Duodenal mucosa (tissue), 2 donors: ENCODE measurements around the gene UROS.

Source experiments
- H3K27ac ChIP-seq: one replicate; pipeline ENCODE4 v1.7.0; 2013; ENCODE audit warnings: low read depth, low read length
- H3K27me3 ChIP-seq, 2 donors: one replicate each; pipeline ENCODE4 v1.7.0; 2013; ENCODE audit warnings: low read length in 2 of 2, control low read depth in 1 of 2; ENCODE audit not compliant: insufficient read depth in 2 of 2, control insufficient read depth in 1 of 2
- H3K36me3 ChIP-seq, 2 donors: one replicate each; pipeline ENCODE4 v1.7.0; 2013; ENCODE audit warnings: low read length in 2 of 2, control low read depth in 1 of 2; ENCODE audit not compliant: insufficient read depth in 2 of 2, control insufficient read depth in 1 of 2
- H3K4me1 ChIP-seq, 2 donors: one replicate each; pipeline ENCODE4 v1.7.0; 2013; ENCODE audit warnings: low read length in 2 of 2, control low read depth in 1 of 2; ENCODE audit not compliant: insufficient read depth in 2 of 2, control insufficient read depth in 1 of 2
- H3K4me3 ChIP-seq, 2 donors: one replicate each; pipeline ENCODE4 v1.7.0; 2013; ENCODE audit warnings: low read length in 2 of 2, low read depth in 1 of 2
- H3K9ac ChIP-seq, 2 donors: one replicate each; pipeline ENCODE4 v1.7.0; 2013; ENCODE audit warnings: low read length in 2 of 2, low read depth in 1 of 2
- H3K9me3 ChIP-seq, 2 donors: one replicate each; pipeline ENCODE4 v1.7.0; 2013; ENCODE audit warnings: low read length in 2 of 2, control low read depth in 1 of 2; ENCODE audit not compliant: control insufficient read depth in 1 of 2

Gene UROS

GRCh38 chr10:125778556-125778955 lies 44.5 kb downstream of the UROS start:
- Histone ChIP-seq H3K4me3 (no peak overlapping the region), H3K4me1 (no peaks in the 10 kb centered on the region), H3K36me3 (no peaks in the 10 kb centered on the region), H3K27me3 (no peaks in the 10 kb centered on the region), H3K27ac (no peak overlapping the region), H3K9ac (no peak overlapping the region), H3K9me3 (no peaks in the 10 kb centered on the region)

- Histone ChIP-seq H3K9me3 (no peaks in the 10 kb centered on the region), H3K9ac (no peak overlapping the region), H3K4me1 (no peaks in the 10 kb centered on the region)
These were observed 45.3 kb downstream of the UROS start for GRCh38 chr10:125777806-125778205.

GRCh38 chr10:125775491-125776106 lies 47.5 kb downstream of the UROS start, which contains the start of gene MMP21:
TSS of gene MMP21 (minus strand) at chr10:125775821. CDS start at chr10:125775821, 0 bp downstream.
- Histone ChIP-seq H3K9me3 (no peaks in the 10 kb centered on the region), H3K4me1 (no peaks in the 10 kb centered on the region), H3K27me3 (no peaks in the 10 kb centered on the region), H3K27ac (no peak within 1 kb of the TSS), H3K36me3 (no peaks in the 10 kb centered on the region), H3K4me3 (no peak within 1 kb of the TSS), H3K9ac (no peak within 1 kb of the TSS)

More at GRCh38 chr10:125777806-125778205, 45.3 kb downstream of the UROS start:
- Histone ChIP-seq H3K36me3 (no peaks in the 10 kb centered on the region), H3K27me3 (no peaks in the 10 kb centered on the region), H3K27ac (no peak overlapping the region), H3K4me3 (no peak overlapping the region)

- no peaks in the 10 kb centered on the region for H3K27me3 ChIP-seq
- H3K4me3 ChIP-seq, result no peak overlapping the region
- H3K9me3 ChIP-seq, result no peaks in the 10 kb centered on the region
- no peaks in the 10 kb centered on the region for H3K36me3 ChIP-seq
- H3K4me1 ChIP-seq, result no peaks in the 10 kb centered on the region
- H3K9ac ChIP-seq, result no peak overlapping the region
- H3K27ac ChIP-seq, result no peak overlapping the region
These were observed 48.4 kb downstream of the UROS start for GRCh38 chr10:125774581-125775191.

- Histone ChIP-seq H3K9me3 (no peaks in the 10 kb centered on the region), H3K9ac (no peak overlapping the region), H3K4me3 (no peak overlapping the region), H3K4me1 (no peaks in the 10 kb centered on the region), H3K36me3 (no peaks in the 10 kb centered on the region), H3K27me3 (no peaks in the 10 kb centered on the region), H3K27ac (no peak overlapping the region)
These were observed 49.1 kb downstream of the UROS start for GRCh38 chr10:125773687-125774543.

- no peak overlapping the region for H3K9ac ChIP-seq
- H3K4me1 ChIP-seq, result no peaks in the 10 kb centered on the region
- H3K4me3 ChIP-seq, result no peak overlapping the region
- no peak overlapping the region for H3K27ac ChIP-seq
- no peaks in the 10 kb centered on the region for H3K9me3 ChIP-seq
- H3K36me3 ChIP-seq, result no peaks in the 10 kb centered on the region
- H3K27me3 ChIP-seq, result no peaks in the 10 kb centered on the region
These were observed 50.2 kb downstream of the UROS start for GRCh38 chr10:125772864-125773180.

- no peak overlapping the region for H3K9ac ChIP-seq
- no peak overlapping the region for H3K4me3 ChIP-seq
- no peaks in the 10 kb centered on the region for H3K4me1 ChIP-seq
- no peaks in the 10 kb centered on the region for H3K36me3 ChIP-seq
- no peaks in the 10 kb centered on the region for H3K27me3 ChIP-seq
- H3K27ac ChIP-seq, result no peak overlapping the region
- H3K9me3 ChIP-seq, result no peaks in the 10 kb centered on the region
These were observed 50.8 kb downstream of the UROS start for GRCh38 chr10:125772112-125772863.

GRCh38 chr10:125770844-125771243 lies 52.2 kb downstream of the UROS start:
- Histone ChIP-seq H3K9me3 (no peaks in the 10 kb centered on the region), H3K27me3 (no peaks in the 10 kb centered on the region), H3K9ac (no peak overlapping the region), H3K36me3 (peaks cover 0 to 4% of the 10 kb centered on the region in 2 donors), H3K27ac (no peak overlapping the region), H3K4me1 (no peaks in the 10 kb centered on the region), H3K4me3 (no peak overlapping the region)

GRCh38 chr10:125769175-125769574 lies 53.9 kb downstream of the UROS start:
- no peaks in the 10 kb centered on the region for H3K9me3 ChIP-seq
- no peak overlapping the region for H3K27ac ChIP-seq
- H3K36me3 ChIP-seq, result peaks cover 9 to 19% of the 10 kb centered on the region in 2 donors
- no peaks in the 10 kb centered on the region for H3K27me3 ChIP-seq
- no peak overlapping the region for H3K4me3 ChIP-seq
- H3K4me1 ChIP-seq, result no peaks in the 10 kb centered on the region
- H3K9ac ChIP-seq, result no peak overlapping the region
